GM10266 (cell line): ENCODE measurements around the gene HELT.

Source experiments
- DNase-seq: peaks from one replicate; pipeline ENCODE4 v3.0.0; 2012; ENCODE audit errors: extremely low spot score
- CTCF ChIP-seq: IDR thresholded peaks from 2 replicates; pipeline ENCODE4 v1.5.1; 2012; ENCODE audit warnings: mild to moderate bottlenecking, low read depth; ENCODE audit not compliant: control insufficient read depth, insufficient read depth; ENCODE audit errors: missing control alignments

Gene HELT

GRCh38 chr4:185028625-185029024, 10.3 kb downstream of the HELT start:
- TF ChIP-seq CTCF, result no peak
- no peak for DNase-seq

GRCh38 chr4:185031611-185032010, 13.3 kb downstream of the HELT start:
- TF ChIP-seq CTCF, result no peak
- no peak for DNase-seq

GRCh38 chr4:185033072-185033471, 14.8 kb downstream of the HELT start:
- TF ChIP-seq CTCF, result no peak
- no peak for DNase-seq

GRCh38 chr4:185033950-185034349, 15.7 kb downstream of the HELT start:
- no peak for DNase-seq
- TF ChIP-seq CTCF, result no peak

- DNase-seq, result no peak
- no peak for TF ChIP-seq CTCF
These were observed 17.0 kb downstream of the HELT start for GRCh38 chr4:185035284-185035683.

- DNase-seq, result no peak
- TF ChIP-seq CTCF, result no peak
These were observed 17.7 kb downstream of the HELT start for GRCh38 chr4:185036019-185036418.

- no peak for DNase-seq
- TF ChIP-seq CTCF, result no peak
These were observed 18.6 kb downstream of the HELT start for GRCh38 chr4:185036842-185037241.
